SK-MEL-5 (cell line): ENCODE measurements around the gene CACUL1. TPM values are rescaled to one million over a fixed set of nuclear protein-coding genes. Genes with fewer than 3 reads are reported as not detected.
A peak's percentile ranks its signal among the peaks of the same experiment; 100 is the strongest.
"Not testable (repeated sequence)": the region's sequence is repeated elsewhere in the genome, so short reads cannot be mapped to it uniquely, and the experiment has no call there.

ENCODE experiments used
- DNase-seq: peaks from one replicate; pipeline ENCODE4 v3.0.0-alpha.2; 2016; ENCODE audit warnings: low read depth, low spot score
- in situ Hi-C: cut with HindIII; loops from 2 replicates; pipeline ENCODE4 v1.10.0; 2016; ENCODE audit warnings: low sequenced_read_pairs, high pct_unique_total_duplicates, low pct_unique_long_range_greater_than_20kb
- total RNA-seq: library from RNA; depleted of rRNA; stranded (reverse); fragments of >200 nt; shearing (Covaris generic); gene quantifications from 2 replicates; pipeline ENCODE4 v1.2.3, GENCODE V29; 2014

Gene CACUL1
- total RNA-seq, 1 experiment from 2014 or later = 31.9 TPM

GRCh38 chr10:118712930-118713634 is 41.7 kb downstream of the CACUL1 start:
- in situ Hi-C loops = no loop called here
- peak; percentile 31 for DNase-seq

DNA sequence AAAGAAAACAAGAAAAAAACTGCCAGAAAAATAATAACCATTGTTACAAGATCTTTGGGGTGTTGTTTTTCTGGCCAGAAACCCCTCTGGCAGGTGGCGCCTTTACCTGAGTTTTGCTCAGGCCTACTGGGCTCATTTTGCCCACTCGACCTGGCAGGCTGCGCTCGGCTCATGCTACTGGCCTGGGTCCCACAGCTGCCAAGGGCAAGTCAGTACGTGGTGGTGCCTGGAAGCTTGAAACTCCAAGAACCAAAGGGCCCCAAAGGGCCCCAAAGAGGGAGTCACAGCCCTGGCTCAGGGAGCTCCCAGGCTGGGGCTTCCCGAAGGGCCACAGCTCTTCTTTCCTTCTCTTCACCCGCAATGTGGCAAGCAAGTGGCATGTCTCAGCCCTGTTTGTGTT is 42.7 kb downstream of the CACUL1 start:
- DNase-seq = no peak
- in situ Hi-C loops = no loop called here

GRCh38 chr10:118710487-118710886 is 44.3 kb downstream of the CACUL1 start:
- in situ Hi-C loops = no loop called here

GRCh38 chr10:118708571-118708970 is 46.2 kb downstream of the CACUL1 start:
- in situ Hi-C loops = no loop called here
- peak; percentile 95 for DNase-seq

More at GRCh38 chr10:118710487-118710886, 44.3 kb downstream of the CACUL1 start:
- DNase-seq = peak; percentile 40

GRCh38 chr10:118704711-118705110 is 50.1 kb downstream of the CACUL1 start:
- in situ Hi-C loops = no loop called here
- no peak for DNase-seq

GRCh38 chr10:118701529-118702323 is 53.0 kb downstream of the CACUL1 start:
- in situ Hi-C loops = no loop called here
- DNase-seq = no peak

DNA sequence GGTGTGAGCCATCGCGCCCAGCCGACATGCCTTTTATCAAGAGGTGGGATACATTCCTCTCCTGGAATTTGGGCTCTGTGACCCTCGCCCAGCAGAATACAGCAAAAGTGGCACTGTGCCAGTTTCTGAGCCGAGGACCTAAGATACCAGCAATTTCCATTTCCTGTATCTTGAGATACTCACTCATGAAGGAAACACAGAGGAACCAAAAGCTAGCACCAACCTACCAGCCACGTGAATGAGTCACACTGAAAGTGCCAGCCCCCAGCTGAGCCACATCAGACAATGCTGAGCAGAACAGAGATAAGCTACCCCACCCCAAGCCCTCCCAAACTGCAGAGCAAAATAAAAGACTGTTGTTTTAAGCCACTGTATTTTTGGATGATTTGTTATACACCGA is 56.3 kb downstream of the CACUL1 start:
- peak; percentile 65 for DNase-seq
- in situ Hi-C loops = no loop called here

DNA sequence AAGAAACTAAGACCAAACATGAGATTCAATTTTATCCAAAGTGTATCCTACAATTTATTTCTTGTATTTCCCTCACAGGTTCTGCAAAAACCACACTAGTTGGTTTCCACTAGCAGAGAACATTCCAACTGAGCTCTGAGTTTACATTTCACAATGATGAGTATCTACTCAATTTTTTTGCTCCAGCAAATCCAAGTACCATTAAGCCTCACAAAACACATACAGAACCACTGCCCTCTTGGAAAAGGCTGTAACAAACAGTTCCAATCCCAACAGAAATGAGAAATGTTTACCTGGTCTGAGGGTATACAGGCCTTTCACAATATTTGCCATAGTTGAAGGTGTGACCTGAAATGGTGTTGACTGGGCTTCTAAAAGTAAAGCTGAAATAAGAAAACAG is 59.9 kb downstream of the CACUL1 start:
- DNase-seq = no peak
- in situ Hi-C loops = no loop called here

- in situ Hi-C loops = no loop called here
- DNase-seq = no peak
Observed at GRCh38 chr10:118692872-118693271, 61.9 kb downstream of the CACUL1 start.

- in situ Hi-C loops = no loop called here
- no peak for DNase-seq
Observed at GRCh38 chr10:118689070-118689858, 65.5 kb downstream of the CACUL1 start.

DNA sequence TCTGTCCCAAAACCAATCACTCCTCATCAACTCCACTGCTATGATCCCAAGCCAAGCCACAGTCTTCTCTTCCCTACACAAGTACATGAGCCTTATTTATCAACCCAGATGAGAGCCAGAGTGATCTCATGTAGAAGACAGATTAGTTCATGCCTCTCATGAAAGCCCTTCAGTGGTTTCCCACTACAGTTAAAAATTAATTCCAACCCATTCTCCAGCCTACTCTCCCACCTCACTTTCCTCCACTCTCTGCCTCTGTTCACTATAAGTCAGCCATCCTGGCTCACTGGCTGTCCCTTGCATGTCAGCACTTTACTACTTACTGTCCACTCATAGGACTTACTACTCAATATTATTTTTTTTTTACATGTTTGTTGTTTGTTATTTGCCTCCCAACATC is 67.3 kb downstream of the CACUL1 start:
- in situ Hi-C loops = no loop called here
- DNase-seq = no peak

DNA sequence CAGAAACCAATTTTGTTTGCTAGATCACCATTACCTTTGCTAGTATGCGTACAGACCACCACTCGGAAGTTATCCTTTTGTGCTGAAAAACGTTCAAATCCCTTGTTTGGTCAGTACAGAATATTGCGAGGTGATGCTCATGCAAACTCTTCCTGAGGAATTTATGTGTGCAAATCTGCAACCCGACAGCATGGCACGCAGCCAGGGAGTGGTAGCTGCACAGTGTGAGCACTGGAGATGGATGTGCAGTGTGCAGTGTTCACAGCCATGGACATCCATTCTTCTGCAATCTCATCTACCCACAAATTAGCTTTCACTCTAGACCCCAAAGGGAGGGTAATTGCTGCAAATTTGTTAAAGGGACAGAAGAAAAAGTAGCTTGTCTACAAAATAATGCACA is 72.2 kb downstream of the CACUL1 start:
- DNase-seq = no peak
- in situ Hi-C loops = no loop called here

GRCh38 chr10:118680197-118680596 is 74.6 kb downstream of the CACUL1 start:
- in situ Hi-C loops = no loop called here
- no peak for DNase-seq

- in situ Hi-C loops = no loop called here
Observed at GRCh38 chr10:118674226-118674919, 80.4 kb downstream of the CACUL1 start.

GRCh38 chr10:118672766-118673715 is 81.7 kb downstream of the CACUL1 start:
- no peak for DNase-seq
- in situ Hi-C loops = no loop called here

More at GRCh38 chr10:118674226-118674919, 80.4 kb downstream of the CACUL1 start:
- no peak for DNase-seq

- DNase-seq = no peak
- in situ Hi-C loops = no loop called here
Observed at GRCh38 chr10:118672153-118672552, 82.6 kb downstream of the CACUL1 start.

DNA sequence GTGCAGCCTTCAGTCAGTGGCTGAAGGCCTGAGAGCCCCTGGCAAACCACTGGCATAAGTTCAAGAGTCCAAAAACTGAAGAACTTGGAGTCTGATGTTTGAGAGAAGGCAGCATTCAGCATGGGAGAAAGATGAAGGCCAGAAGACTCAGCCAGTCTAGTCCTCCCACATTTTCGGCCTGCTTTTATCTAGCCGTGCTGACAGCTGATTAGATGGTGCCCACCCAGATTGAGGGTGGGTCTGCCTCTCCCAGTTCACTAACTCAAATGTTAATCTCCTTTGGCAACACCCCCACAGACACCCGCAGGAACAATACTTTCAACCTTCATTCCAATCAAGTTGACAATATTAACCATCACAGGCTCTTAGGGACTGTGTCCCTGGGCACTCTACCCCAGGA is 83.5 kb downstream of the CACUL1 start:
- in situ Hi-C loops, DNase-seq: not testable (repeated sequence)
